Heart right ventricle (tissue), 16 donors: Measurements from ENCODE around the gene MYO7B. TPM values are rescaled to one million over a fixed set of nuclear protein-coding genes. Genes with fewer than 3 reads are reported as not detected.

ENCODE experiments used
- ATAC-seq, 8 donors: fragments of 200-7000 bp; cut with Tn5 transposase; one replicate each; pipeline ENCODE4 v1.9.1; 2020; ENCODE audit warnings: mild to moderate bottlenecking in 8 of 8, moderate library complexity in 8 of 8, moderate number of reproducible peaks in 1 of 8
- DNase-seq, 2 donors: peaks; one replicate each; pipeline ENCODE4 v3.0.0-alpha.2; 2020
- H3K27ac ChIP-seq, 10 donors: fragments of 200-600 bp; sonication (generic) in 2 of 10; one replicate each; pipeline versions ENCODE4 v1.5.0 to v1.8.0; 2020 to 2022; ENCODE audit warnings: mild to moderate bottlenecking in 3 of 10
- H3K27me3 ChIP-seq, 7 donors: fragments of 200-600 bp; one replicate each; pipeline ENCODE4 v1.8.0; 2021 to 2022; ENCODE audit warnings: mild to moderate bottlenecking in 2 of 7
- H3K36me3 ChIP-seq, 9 donors: fragments of 200-600 bp; sonication (generic) in 1 of 9; one replicate each; pipeline versions ENCODE4 v1.5.0 to v1.8.0; 2020 to 2022; ENCODE audit warnings: mild to moderate bottlenecking in 2 of 9
- H3K4me1 ChIP-seq, 9 donors: fragments of 200-600 bp; sonication (generic) in 1 of 9; one replicate each; pipeline versions ENCODE4 v1.5.0 to v1.8.0; 2020 to 2022; ENCODE audit warnings: mild to moderate bottlenecking in 4 of 9
- H3K4me3 ChIP-seq, 10 donors: fragments of 200-600 bp; sonication (generic) in 2 of 10; one replicate each; pipeline versions ENCODE4 v1.5.0 to v1.8.0; 2020 to 2022; ENCODE audit warnings: mild to moderate bottlenecking in 7 of 10, moderate library complexity in 2 of 10
- H3K9me3 ChIP-seq, 11 donors: fragments of 200-600 bp in 10 of 11; sonication (generic) in 2 of 11; one replicate each; pipeline versions ENCODE4 v1.5.0 to v1.8.0; 2013 to 2022; ENCODE audit warnings: mild to moderate bottlenecking in 2 of 11, control low read depth in 1 of 11, moderate library complexity in 1 of 11
- WGBS, 2 donors: extraction: QIAGEN DNeasy Blood & Tissue Kit; methylation state at CpG; one replicate each; pipeline ENCODE4 v1.1.7; 2013; ENCODE audit warnings: inconsistent platforms in 1 of 2; 5-methylcytosine and 5-hydroxymethylcytosine counted together
- intact Hi-C, 10 donors: fragments of 100-400 bp; cut with DNase I; formaldehyde crosslinking; loops; one replicate each; pipeline versions ENCODE4 v1.11.1 to v1.14.2; 2022
- polyA plus RNA-seq, 2 donors: library from polyadenylated mRNA; stranded (reverse); fragments of 200-250 nt; gene quantifications; one replicate each; pipeline ENCODE4 v1.2.3, GENCODE V29; 2013
- total RNA-seq, 10 donors: library from RNA; stranded (reverse); fragmentation: NEBNext Ultra II Directional in 3 of 10; extraction: Animal tissue kit (Norgen Biotek cat#: 25700) in 3 of 10; gene quantifications; one replicate each; pipeline versions ENCODE4 v1.2.1 to v1.2.4, GENCODE V29; 2021 to 2023
- TF ChIP-seq, protein P1 (sequence below), 9 donors: fragments of 200-600 bp; sonication (generic) in 2 of 9; IDR thresholded peaks; one replicate each; pipeline versions ENCODE4 v1.5.0 to v1.8.0; 2021 to 2022; ENCODE audit warnings: antibody characterized with exemption in 9 of 9, mild to moderate bottlenecking in 5 of 9, moderate library complexity in 1 of 9
- donor health status: Arrhythmogenic right ventricular cardiomyopathy.
- donor health status: ischemic (EF 13 %, LVEDD 7.1; RV severe dilation, severe dysfunction).
- donor health status: healthy with polysubstance abuse.
- donor health status: DM: no; HTN: yes; CAD: no.
- donor health status: DM: no; HTN: no; CAD: no.
- donor health status: ischemic (EF 25% LVEDD 6.9; RV normal size, moderate dysfunction).
- donor health status: ischemic (EF 25% LVEDD 5.7; RV mildly dilated, moderate dysfunction).
- donor health status: healthy.
- donor health status: DM: yes; HTN: yes; CAD: no.
- donor health status: Ischemic cardiomyopathy.
- donor health status: ischemic (EF 35%, LVEDD 5.7; RV mildly dilated, moderate dysfunction).
- donor health status: nonischemic (EF 11% LVEDD 7.7; RV severe dilation, severe dysfunction).
- donor health status: DM: yes; HTN: yes; CAD: no.
- donor health status: PGD.
- donor health status: ischemic (EF 29% LVEDD 5.4; RV normal size, mild dysfunction).
- donor health status: nonischemic (EF 23%, LVEDD 6.1; RV moderate dilation, normal function).

MYO7B gene
- total and polyA plus RNA-seq, 12 donors = 0.42 to 2.3 (median 0.90) TPM

DNA sequence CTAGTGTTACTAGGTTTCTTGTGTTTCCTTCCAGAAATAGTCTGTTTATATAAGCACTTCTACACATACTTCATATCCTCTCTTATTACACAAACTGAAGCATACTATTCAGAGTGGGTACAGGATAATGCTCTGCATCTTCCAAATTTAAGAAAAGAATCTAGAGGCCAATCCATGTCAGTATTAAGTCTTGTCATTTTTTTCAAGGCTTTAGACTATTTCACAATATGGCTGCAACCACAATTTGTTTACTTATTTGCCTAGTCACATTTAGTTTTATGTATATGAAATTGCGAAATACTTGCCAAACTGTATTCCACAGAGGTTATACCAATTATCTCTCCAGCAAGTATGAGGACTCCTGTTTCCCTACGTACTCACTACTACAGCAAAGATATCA is 37.1 kb upstream of the MYO7B start:
- Histone ChIP-seq H3K27me3 (no peaks in the 10 kb centered on the region), H3K36me3 (peaks cover 0 to 100% (median 76%) of the 10 kb centered on the region in 9 donors), H3K4me3 (no peak overlapping the region), H3K4me1 (no peaks in the 10 kb centered on the region), H3K27ac (no peak overlapping the region), H3K9me3 (no peaks in the 10 kb centered on the region)
- DNase-seq (no peak), ATAC-seq (no peak)
- WGBS, 2 donors = 90 to 92% methylated on average over 2 of the region's 2 CpGs
- intact Hi-C loops = no loop called here
- TF ChIP-seq, protein P1, sequence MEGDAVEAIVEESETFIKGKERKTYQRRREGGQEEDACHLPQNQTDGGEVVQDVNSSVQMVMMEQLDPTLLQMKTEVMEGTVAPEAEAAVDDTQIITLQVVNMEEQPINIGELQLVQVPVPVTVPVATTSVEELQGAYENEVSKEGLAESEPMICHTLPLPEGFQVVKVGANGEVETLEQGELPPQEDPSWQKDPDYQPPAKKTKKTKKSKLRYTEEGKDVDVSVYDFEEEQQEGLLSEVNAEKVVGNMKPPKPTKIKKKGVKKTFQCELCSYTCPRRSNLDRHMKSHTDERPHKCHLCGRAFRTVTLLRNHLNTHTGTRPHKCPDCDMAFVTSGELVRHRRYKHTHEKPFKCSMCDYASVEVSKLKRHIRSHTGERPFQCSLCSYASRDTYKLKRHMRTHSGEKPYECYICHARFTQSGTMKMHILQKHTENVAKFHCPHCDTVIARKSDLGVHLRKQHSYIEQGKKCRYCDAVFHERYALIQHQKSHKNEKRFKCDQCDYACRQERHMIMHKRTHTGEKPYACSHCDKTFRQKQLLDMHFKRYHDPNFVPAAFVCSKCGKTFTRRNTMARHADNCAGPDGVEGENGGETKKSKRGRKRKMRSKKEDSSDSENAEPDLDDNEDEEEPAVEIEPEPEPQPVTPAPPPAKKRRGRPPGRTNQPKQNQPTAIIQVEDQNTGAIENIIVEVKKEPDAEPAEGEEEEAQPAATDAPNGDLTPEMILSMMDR (IDR thresholded peaks at IDR 0.05) = no peak

DNA sequence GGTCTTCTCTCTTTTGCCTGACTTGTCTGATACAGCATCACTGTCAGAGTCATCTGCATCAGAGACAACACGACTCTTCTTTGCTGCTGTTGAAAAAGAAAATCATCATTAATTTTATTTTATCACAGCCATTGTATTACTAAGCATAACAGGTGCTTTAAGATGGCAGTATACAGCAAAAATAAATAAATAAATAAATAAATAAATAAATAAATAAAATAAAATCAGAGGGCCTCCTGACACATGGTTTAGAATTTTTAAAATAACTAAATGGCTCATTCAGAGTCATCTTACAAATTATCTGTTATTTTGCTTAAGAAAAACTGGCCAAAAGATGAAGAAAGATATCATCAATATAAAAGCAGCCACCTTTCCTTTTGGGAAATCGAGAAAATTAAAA is 32.0 kb upstream of the MYO7B start:
- TF ChIP-seq, protein P1 (IDR thresholded peaks at IDR 0.05) = no peak
- peaks cover 0 to 75% (median 66%) of the 10 kb centered on the region in 9 donors for H3K36me3 ChIP-seq
- peaks cover 5 to 32% (median 20%) of the 10 kb centered on the region in 9 donors for H3K4me1 ChIP-seq
- intact Hi-C loops = no loop called here
- WGBS, 2 donors = 97 to 99% methylated on average over 2 of the region's 2 CpGs
- no peak overlapping the region for H3K4me3 ChIP-seq
- no peaks in the 10 kb centered on the region for H3K27me3 ChIP-seq
- DNase-seq = no peak
- no peak for ATAC-seq
- H3K27ac ChIP-seq = no peak overlapping the region
- no peaks in the 10 kb centered on the region for H3K9me3 ChIP-seq

DNA sequence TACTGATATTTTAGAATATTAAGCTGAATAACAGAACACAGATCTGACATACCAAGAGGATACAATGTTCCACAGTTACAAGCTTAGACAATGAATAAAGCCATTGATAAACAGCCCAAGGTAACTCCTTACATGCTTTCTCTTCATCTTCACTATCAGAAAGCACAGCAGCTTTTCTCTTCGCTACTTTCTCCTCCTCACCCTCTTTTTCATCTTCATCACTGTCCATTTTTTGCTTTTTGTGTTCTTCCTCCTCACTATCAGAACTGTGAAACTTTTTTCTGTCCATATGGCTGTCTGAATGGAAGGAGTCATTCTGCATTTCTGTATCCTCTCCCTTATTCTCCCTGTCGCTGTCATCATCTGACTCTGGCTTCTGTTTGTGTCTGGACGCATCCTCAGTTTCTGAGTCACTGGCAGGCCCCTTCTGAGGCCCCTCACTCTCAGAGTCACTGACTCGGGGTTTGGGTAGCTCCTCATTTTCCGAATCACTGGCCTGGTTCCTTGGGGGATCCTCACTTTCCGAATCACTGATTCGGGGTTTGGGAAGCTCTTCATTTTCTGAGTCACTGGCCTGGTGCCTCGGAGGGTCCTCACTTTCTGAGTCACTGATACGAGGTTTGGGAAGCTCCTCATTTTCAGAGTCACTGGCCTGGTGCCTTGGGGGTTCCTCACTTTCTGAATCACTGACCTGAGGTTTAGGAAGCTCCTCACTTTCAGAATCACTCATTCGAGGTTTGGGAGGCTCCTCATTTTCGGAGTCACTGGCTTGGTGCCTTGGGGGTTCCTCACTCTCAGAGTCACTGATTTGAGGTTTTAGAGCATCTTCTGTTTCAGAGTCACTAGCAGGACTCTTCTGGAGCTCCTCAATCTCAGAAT is 30.7 kb upstream of the MYO7B start:
- peaks cover 0 to 62% (median 55%) of the 10 kb centered on the region in 9 donors for H3K36me3 ChIP-seq
- H3K4me1 ChIP-seq = peaks cover 5 to 45% (median 30%) of the 10 kb centered on the region in 9 donors
- ATAC-seq (no peak), DNase-seq (no peak)
- H3K27me3 ChIP-seq = no peaks in the 10 kb centered on the region
- no peaks in the 10 kb centered on the region for H3K9me3 ChIP-seq
- H3K4me3 ChIP-seq = no peak overlapping the region
- 92 to 94% methylated on average over 11 of the region's 11 CpGs for WGBS, 2 donors
- intact Hi-C loops = no loop called here
- TF ChIP-seq, protein P1 (IDR thresholded peaks at IDR 0.05) = no peak
- no peak overlapping the region for H3K27ac ChIP-seq

DNA sequence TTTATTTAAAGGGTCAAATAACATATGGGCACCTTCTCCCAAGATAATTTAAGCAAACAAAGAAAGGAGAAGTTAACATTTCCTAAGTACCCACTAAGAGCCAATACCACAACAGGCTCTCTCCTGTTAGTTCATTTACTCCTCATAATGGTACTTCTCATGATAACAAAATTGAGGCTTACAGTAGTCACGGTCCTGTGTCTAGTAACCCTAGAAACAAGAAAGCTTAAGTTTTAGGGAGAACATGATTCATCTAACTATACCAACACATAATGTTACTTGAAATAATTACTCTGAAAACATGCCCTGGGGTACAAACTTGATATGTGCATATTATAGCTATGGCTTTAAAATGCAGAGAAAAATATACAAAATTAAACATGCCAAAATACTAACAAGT is 29.0 kb upstream of the MYO7B start:
- no peaks in the 10 kb centered on the region for H3K9me3 ChIP-seq
- TF ChIP-seq, protein P1 (IDR thresholded peaks at IDR 0.05) = no peak
- peaks cover 5 to 53% (median 33%) of the 10 kb centered on the region in 9 donors for H3K4me1 ChIP-seq
- DNase-seq (no peak), ATAC-seq (no peak)
- WGBS, 2 donors = 78 to 79% methylated on average over 1 of the region's 1 CpG
- no peaks in the 10 kb centered on the region for H3K27me3 ChIP-seq
- peak overlapping the region in 1 of 10 donors; percentile 71 for H3K27ac ChIP-seq
- no peak overlapping the region for H3K4me3 ChIP-seq
- H3K36me3 ChIP-seq = peaks cover 0 to 45% (median 39%) of the 10 kb centered on the region in 9 donors
- intact Hi-C loops = no loop called here
